Lower leg skin (tissue), 3 donors: Measurements from ENCODE around the gene BMF.

Experiments used
- CTCF ChIP-seq, 3 donors: fragments of 450-650 bp; IDR thresholded peaks; one replicate each; pipeline ENCODE4 v1.5.1; 2016; ENCODE audit warnings: antibody characterized with exemption in 3 of 3, mild to moderate bottlenecking in 3 of 3, moderate library complexity in 2 of 3
- POLR2A ChIP-seq, 2 donors: fragments of 450-650 bp; IDR thresholded peaks; one replicate each; pipeline ENCODE4 v1.6.1; 2016 to 2017; ENCODE audit warnings: antibody characterized with exemption in 2 of 2, mild to moderate bottlenecking in 1 of 2, moderate library complexity in 1 of 2

DNA sequence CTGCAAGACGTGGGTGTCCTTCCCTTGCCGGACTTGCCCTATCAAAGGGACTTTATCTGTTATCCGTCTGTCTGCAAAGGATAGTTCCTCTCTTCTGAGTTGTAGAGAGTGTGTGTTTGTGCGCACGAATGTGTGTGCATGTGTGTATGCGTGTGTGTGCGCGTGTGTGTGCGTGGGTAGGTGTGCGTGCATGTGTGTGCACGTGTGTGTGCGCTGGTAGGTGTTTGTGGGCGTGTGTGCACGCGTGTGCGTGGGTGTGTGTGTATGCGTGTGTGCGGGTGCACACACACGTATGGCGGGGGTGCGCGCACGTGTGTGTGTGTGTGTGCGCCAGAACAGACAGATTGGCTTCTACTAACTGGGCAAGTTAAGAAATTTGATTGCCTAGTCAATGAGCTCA lies 4.1 kb upstream of the BMF start:
- no peak for TF ChIP-seq CTCF (IDR thresholded peaks at IDR 0.05)
- TF ChIP-seq POLR2A (IDR thresholded peaks at IDR 0.05), result no peak
